ENCODE data around the gene AKIP1.

DNA sequence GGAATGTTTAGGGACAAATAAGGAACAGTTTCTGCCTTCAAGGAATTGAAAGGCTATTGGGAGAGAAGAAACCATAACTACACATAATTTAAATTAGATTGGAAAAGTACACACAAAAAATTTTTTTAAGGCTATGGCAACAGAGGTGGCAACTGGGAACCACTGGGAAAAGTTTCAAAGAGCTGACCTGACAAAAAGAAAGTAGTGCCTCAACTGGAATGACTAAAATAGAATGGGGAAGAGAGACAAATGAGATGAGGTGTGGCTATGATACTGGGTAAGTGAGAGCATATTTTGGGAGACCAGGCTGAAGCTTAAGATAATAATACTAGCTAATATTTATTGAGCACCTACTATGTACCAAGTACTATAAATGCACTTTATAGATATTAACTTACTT lies 2.9 kb upstream of the AKIP1 start:
- TF ChIP-seq POLR2A (IDR thresholded peaks at IDR 0.05; ENCODE audit: low read length) = no peak
- no peak for TF ChIP-seq GATA1 (IDR thresholded peaks at IDR 0.05; ENCODE audit: low read depth, low read length)

Data from erythroblast (primary cell).